ENCODE results near the gene MARCKSL1. TPM values are rescaled to one million over a fixed set of nuclear protein-coding genes. Genes with fewer than 3 reads are reported as not detected.

MARCKSL1 gene
- total and polyA plus RNA-seq, 4 donors: 159 to 1,348 (median 726) TPM

DNA sequence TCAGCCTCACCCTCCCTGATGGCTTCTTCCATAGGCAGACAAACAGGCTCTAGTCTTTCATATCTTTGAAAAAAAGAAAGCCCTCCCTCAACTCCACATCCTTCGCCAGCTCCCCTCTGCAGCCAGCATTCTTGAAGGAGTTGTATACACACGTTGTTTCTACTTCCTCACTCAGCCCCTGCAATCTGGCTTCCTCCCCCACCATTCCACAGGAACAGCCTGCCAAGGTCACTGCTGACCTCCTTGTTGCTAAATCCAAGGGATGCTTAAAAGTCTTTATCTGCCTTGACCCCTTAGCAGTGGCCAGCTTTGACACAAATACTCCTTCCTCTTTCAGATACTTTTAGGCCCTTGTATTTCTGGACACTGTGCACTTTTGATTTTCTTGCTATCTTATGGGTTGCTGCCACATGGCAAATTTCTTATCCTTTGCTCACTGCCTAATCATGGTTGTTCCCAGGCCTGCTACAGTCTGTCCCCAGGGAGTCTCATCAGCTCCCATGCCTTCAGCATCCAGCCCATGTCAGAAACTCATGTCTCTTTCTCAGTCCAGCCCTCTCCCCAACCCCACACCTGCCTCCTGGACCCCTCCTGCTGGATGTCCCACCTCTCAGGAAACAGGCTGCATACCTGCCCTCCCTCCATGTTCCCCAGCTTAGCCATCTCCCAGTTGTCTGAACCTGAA is 18.0 kb upstream of the MARCKSL1 start:
- DNase-seq (ENCODE audit: low read depth in 4 of 6, low spot score in 6 of 6): peak in 1 of 6 donors; percentile 31
- peaks cover 40% of the 10 kb centered on the region for H3K4me1 ChIP-seq (ENCODE audit: control insufficient read depth, insufficient read depth, low read length)
- H3K9me3 ChIP-seq (ENCODE audit: control insufficient read depth, insufficient read depth, low read length): no peaks in the 10 kb centered on the region
- peaks cover 9% of the 10 kb centered on the region for H3K36me3 ChIP-seq (ENCODE audit: control insufficient read depth, insufficient read depth, low read length)
- H3K27ac ChIP-seq (ENCODE audit: low read depth, low read length): peak overlapping the region; percentile 88
- H3K27me3 ChIP-seq (ENCODE audit: control insufficient read depth, insufficient read depth, low read length): no peaks in the 10 kb centered on the region
- WGBS (ENCODE audit: insufficient coverage): 32% methylated on average over 2 of the region's 2 CpGs
- no peak overlapping the region for H3K4me3 ChIP-seq (ENCODE audit: low read depth, low read length)

GRCh38 chr1:32353431-32353830 is 17.4 kb upstream of the MARCKSL1 start:
- H3K4me1 ChIP-seq (ENCODE audit: control insufficient read depth, insufficient read depth, low read length): peaks cover 40% of the 10 kb centered on the region
- no peaks in the 10 kb centered on the region for H3K27me3 ChIP-seq (ENCODE audit: control insufficient read depth, insufficient read depth, low read length)
- H3K27ac ChIP-seq (ENCODE audit: low read depth, low read length): peak overlapping the region; percentile 88
- H3K4me3 ChIP-seq (ENCODE audit: low read depth, low read length): no peak overlapping the region
- H3K9me3 ChIP-seq (ENCODE audit: control insufficient read depth, insufficient read depth, low read length): no peaks in the 10 kb centered on the region
- no peak for DNase-seq (ENCODE audit: low read depth in 4 of 6, low spot score in 6 of 6)
- WGBS (ENCODE audit: insufficient coverage): 82% methylated on average over 1 of the region's 2 CpGs
- peaks cover 9% of the 10 kb centered on the region for H3K36me3 ChIP-seq (ENCODE audit: control insufficient read depth, insufficient read depth, low read length)

- peak overlapping the region; percentile 67 for H3K4me3 ChIP-seq (ENCODE audit: low read depth, low read length)
- peaks cover 9% of the 10 kb centered on the region for H3K36me3 ChIP-seq (ENCODE audit: control insufficient read depth, insufficient read depth, low read length)
- peaks cover 40% of the 10 kb centered on the region for H3K4me1 ChIP-seq (ENCODE audit: control insufficient read depth, insufficient read depth, low read length)
- H3K27ac ChIP-seq (ENCODE audit: low read depth, low read length): peak overlapping the region; percentile 88
- H3K9me3 ChIP-seq (ENCODE audit: control insufficient read depth, insufficient read depth, low read length): no peaks in the 10 kb centered on the region
- 64% methylated on average over 1 of the region's 2 CpGs for WGBS (ENCODE audit: insufficient coverage)
- H3K27me3 ChIP-seq (ENCODE audit: control insufficient read depth, insufficient read depth, low read length): no peaks in the 10 kb centered on the region
- no peak for DNase-seq (ENCODE audit: low read depth in 4 of 6, low spot score in 6 of 6)
Measured at GRCh38 chr1:32352831-32353383, 16.9 kb upstream of the MARCKSL1 start.

DNA sequence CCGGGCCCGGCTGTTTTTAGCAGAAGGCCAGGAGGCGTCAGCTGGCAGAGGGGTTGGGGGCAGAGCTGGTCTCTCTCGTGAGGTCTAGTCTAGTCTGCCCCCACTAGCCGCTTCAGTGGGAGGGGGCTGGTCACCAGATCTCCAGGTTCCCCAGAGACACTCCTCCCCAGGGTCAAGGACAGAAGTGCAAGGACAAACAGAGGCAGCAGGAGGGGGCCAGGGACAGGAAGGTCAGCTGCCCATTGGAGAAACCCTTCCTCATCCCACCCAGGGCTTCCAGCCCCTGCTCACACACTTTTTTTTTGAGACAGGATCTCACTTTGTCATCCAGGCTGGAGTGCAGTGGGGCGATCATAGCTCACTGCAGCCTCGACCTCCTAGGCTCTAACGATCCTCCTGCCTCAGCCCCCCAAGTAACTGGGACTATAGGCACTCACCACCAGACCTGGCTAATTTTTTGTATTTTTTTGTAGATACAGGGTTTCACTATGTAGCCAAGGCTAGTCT is 16.3 kb upstream of the MARCKSL1 start:
- 10% methylated on average over 2 of the region's 8 CpGs for WGBS (ENCODE audit: insufficient coverage)
- H3K4me3 ChIP-seq (ENCODE audit: low read depth, low read length): peak overlapping the region; percentile 67
- H3K36me3 ChIP-seq (ENCODE audit: control insufficient read depth, insufficient read depth, low read length): peaks cover 9% of the 10 kb centered on the region
- peaks cover 39% of the 10 kb centered on the region for H3K4me1 ChIP-seq (ENCODE audit: control insufficient read depth, insufficient read depth, low read length)
- DNase-seq (ENCODE audit: low read depth in 4 of 6, low spot score in 6 of 6): no peak
- peak overlapping the region; percentile 88 for H3K27ac ChIP-seq (ENCODE audit: low read depth, low read length)
- H3K9me3 ChIP-seq (ENCODE audit: control insufficient read depth, insufficient read depth, low read length): no peaks in the 10 kb centered on the region
- no peaks in the 10 kb centered on the region for H3K27me3 ChIP-seq (ENCODE audit: control insufficient read depth, insufficient read depth, low read length)

DNA sequence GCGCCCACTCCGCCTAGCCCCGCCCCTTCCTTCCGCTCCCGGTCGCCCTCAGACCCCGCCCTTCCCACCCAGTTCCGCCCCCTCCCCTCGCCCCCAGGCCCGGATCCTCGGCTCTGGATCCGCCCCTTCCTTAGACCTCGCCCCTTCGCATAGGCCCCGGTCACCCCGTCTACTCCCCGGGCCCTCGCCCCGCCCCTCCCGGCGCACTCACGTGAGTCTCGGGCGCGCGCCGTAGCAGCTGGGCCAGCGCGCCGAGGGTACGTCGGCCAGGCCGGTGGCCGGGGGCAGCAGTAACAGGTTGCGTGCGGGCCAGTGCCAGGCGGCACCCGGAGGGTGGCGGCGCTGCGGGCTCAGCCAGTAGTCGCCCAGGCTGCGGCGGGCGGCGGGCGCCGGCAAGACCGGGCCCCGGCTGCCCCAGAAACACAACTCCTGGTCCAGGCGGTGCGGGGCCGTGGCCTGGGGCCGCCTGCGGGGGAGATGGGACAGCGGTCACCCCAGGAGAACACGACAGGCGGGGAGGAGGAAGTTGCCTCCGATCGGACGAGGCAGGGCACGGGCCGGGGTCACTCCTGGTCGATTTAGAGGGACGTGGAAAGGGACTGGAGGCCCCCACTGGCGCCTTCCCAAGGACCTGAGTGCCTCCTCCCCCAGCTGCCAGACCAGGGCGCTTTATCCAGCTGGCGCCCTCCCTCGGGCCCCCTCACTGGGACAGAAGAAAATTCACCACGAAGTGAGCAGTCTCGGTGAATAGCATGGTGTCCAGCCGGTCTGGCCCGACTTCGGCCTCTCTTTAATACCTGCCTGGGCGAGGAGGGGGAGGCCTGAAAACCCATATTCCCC is 15.6 kb upstream of the MARCKSL1 start:
- peak overlapping the region; percentile 88 for H3K27ac ChIP-seq (ENCODE audit: low read depth, low read length)
- peak overlapping the region; percentile 67 for H3K4me3 ChIP-seq (ENCODE audit: low read depth, low read length)
- H3K27me3 ChIP-seq (ENCODE audit: control insufficient read depth, insufficient read depth, low read length): no peaks in the 10 kb centered on the region
- DNase-seq (ENCODE audit: low read depth in 4 of 6, low spot score in 6 of 6): peak; percentile 74 to 99 (median 93)
- H3K4me1 ChIP-seq (ENCODE audit: control insufficient read depth, insufficient read depth, low read length): peaks cover 34% of the 10 kb centered on the region
- no peaks in the 10 kb centered on the region for H3K9me3 ChIP-seq (ENCODE audit: control insufficient read depth, insufficient read depth, low read length)
- WGBS (ENCODE audit: insufficient coverage): 0% methylated on average over 69 of the region's 75 CpGs
- H3K36me3 ChIP-seq (ENCODE audit: control insufficient read depth, insufficient read depth, low read length): peaks cover 9% of the 10 kb centered on the region

DNA sequence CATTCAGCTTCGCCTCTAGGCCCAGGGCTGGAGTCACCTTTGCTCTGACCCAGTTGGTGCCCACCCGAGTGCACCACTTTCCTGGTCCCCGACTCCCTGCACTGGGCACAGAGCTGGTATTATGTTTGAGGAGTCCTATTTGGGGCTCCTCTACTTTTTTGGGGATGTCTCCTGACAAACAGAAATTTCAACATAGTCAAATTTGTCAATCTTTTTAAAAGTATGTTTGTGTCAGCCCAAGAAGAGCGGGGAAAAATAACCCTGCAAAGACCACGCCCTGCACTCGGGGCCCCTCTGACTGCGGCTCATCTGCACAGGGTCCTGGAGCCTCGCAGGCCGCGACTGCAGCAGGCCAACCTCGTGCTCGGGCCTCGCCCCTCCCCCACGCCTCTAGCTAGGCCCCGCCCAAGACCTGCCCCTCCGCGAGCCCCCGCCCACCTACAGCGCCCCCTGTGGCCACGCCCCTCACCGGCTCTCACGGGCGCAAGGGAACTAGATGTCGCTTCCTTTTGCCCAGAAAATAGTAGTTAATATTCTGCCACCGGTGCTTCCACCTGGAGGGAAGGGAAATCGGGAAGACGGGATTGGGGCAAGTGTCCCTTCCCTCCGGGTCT is 14.9 kb upstream of the MARCKSL1 start:
- peaks cover 34% of the 10 kb centered on the region for H3K4me1 ChIP-seq (ENCODE audit: control insufficient read depth, insufficient read depth, low read length)
- H3K4me3 ChIP-seq (ENCODE audit: low read depth, low read length): peak overlapping the region; percentile 67
- 12% methylated on average over 23 of the region's 28 CpGs for WGBS (ENCODE audit: insufficient coverage)
- H3K36me3 ChIP-seq (ENCODE audit: control insufficient read depth, insufficient read depth, low read length): peaks cover 9% of the 10 kb centered on the region
- peak in 1 of 6 donors; percentile 56 for DNase-seq (ENCODE audit: low read depth in 4 of 6, low spot score in 6 of 6)
- no peaks in the 10 kb centered on the region for H3K9me3 ChIP-seq (ENCODE audit: control insufficient read depth, insufficient read depth, low read length)
- H3K27ac ChIP-seq (ENCODE audit: low read depth, low read length): peak overlapping the region; percentile 88
- no peaks in the 10 kb centered on the region for H3K27me3 ChIP-seq (ENCODE audit: control insufficient read depth, insufficient read depth, low read length)

GRCh38 chr1:32349211-32349708 is 13.2 kb upstream of the MARCKSL1 start:
- 71% methylated on average over 7 of the region's 8 CpGs for WGBS (ENCODE audit: insufficient coverage)
- peaks cover 6% of the 10 kb centered on the region for H3K36me3 ChIP-seq (ENCODE audit: control insufficient read depth, insufficient read depth, low read length)
- no peak overlapping the region for H3K4me3 ChIP-seq (ENCODE audit: low read depth, low read length)
- H3K9me3 ChIP-seq (ENCODE audit: control insufficient read depth, insufficient read depth, low read length): no peaks in the 10 kb centered on the region
- H3K4me1 ChIP-seq (ENCODE audit: control insufficient read depth, insufficient read depth, low read length): peaks cover 33% of the 10 kb centered on the region
- DNase-seq (ENCODE audit: low read depth in 4 of 6, low spot score in 6 of 6): peak in 1 of 6 donors; percentile 38
- no peak overlapping the region for H3K27ac ChIP-seq (ENCODE audit: low read depth, low read length)
- H3K27me3 ChIP-seq (ENCODE audit: control insufficient read depth, insufficient read depth, low read length): no peaks in the 10 kb centered on the region

GRCh38 chr1:32346532-32347157 is 10.6 kb upstream of the MARCKSL1 start:
- Histone ChIP-seq H3K27ac (ENCODE audit: low read depth, low read length) (no peak overlapping the region), H3K36me3 (ENCODE audit: control insufficient read depth, insufficient read depth, low read length) (no peaks in the 10 kb centered on the region), H3K4me1 (ENCODE audit: control insufficient read depth, insufficient read depth, low read length) (peaks cover 9% of the 10 kb centered on the region), H3K27me3 (ENCODE audit: control insufficient read depth, insufficient read depth, low read length) (no peaks in the 10 kb centered on the region), H3K4me3 (ENCODE audit: low read depth, low read length) (no peak overlapping the region), H3K9me3 (ENCODE audit: control insufficient read depth, insufficient read depth, low read length) (no peaks in the 10 kb centered on the region)
- 85% methylated on average over 8 of the region's 9 CpGs for WGBS (ENCODE audit: insufficient coverage)
- no peak for DNase-seq (ENCODE audit: low read depth in 4 of 6, low spot score in 6 of 6)
